ENCODE results near the gene FKBP1B.
A peak's percentile ranks its signal among the peaks of the same experiment; 100 is the strongest.
"Not testable (repeated sequence)": the region's sequence is repeated elsewhere in the genome, so short reads cannot be mapped to it uniquely, and the experiment has no call there.

The FKBP1B gene

GRCh38 chr2:24072259-24072658, 22.7 kb downstream of the FKBP1B start:
- DNase-seq: no peak

GRCh38 chr2:24073816-24074215, 24.3 kb downstream of the FKBP1B start:
- no peak for DNase-seq

DNA sequence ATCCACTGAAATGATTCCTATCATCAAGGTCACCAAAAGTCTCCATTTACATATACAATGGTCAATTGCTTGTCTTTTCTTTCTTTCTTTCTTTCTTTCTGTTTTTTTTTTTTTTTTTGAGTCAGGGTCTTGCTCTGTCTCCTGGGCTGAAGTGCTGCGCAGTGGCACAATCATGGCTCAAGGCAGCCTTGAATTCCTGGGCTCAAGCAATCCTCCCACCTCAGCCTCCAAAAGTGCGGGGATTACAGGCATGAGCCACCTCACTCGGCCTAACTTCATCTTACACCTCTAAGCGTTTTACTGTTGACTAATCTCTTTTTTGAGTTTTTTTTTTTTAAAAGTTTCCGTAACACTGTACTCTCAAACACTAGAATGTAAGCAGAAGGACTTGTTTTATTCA, 25.7 kb downstream of the FKBP1B start:
- no peak for DNase-seq

DNA sequence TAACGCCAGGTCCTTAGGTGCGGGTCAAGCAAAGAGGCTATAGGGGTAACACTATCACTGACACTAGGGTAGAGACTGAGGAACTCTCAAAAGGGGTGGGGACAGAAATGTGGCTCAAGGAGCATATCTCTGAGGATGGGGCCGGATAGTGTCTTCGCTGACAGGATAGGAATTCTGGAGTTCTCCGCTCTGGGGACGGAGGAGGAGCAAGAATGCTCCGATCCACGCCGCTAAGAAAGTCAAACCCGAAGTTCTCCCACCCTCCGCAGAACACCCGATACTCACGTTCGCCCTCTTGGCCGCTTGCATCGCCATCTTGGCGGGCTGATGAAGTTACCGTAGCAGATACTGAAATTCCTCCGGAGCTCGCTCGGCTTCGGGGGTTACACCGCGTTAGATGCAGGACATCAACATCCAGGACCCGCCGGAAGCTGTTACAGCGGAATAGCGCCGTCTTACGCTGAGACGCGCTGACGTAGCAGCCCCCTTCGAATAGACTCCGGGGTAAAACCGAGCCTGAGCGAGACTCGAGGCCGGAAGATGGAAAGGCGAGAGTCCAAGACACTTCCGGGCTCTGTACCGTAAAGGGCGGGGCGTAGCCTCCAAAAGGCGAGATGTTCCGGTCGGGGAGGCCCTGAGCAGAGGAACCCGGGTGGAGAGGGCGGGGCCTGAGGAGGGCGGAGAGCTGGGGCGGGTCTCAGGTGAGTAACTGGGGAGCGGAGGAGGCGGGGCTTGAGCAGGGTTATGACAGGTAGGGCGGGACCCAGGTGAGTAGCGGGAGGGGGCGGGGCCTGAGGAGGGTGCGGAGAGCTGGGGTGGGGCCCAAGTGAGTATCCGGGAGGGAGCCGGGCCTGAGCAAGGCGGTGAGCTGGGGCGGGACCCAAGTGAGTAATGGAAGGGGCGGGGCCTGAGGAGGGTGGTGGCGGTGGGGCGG, 26.6 kb downstream of the FKBP1B start, which contains the start of gene SF3B6:
SF3B6 (minus strand) TSS at position 412 of the 934 bp plus-strand sequence; CDS start at position 315, 97 bp downstream.
- peak; percentile 100 for DNase-seq

DNA sequence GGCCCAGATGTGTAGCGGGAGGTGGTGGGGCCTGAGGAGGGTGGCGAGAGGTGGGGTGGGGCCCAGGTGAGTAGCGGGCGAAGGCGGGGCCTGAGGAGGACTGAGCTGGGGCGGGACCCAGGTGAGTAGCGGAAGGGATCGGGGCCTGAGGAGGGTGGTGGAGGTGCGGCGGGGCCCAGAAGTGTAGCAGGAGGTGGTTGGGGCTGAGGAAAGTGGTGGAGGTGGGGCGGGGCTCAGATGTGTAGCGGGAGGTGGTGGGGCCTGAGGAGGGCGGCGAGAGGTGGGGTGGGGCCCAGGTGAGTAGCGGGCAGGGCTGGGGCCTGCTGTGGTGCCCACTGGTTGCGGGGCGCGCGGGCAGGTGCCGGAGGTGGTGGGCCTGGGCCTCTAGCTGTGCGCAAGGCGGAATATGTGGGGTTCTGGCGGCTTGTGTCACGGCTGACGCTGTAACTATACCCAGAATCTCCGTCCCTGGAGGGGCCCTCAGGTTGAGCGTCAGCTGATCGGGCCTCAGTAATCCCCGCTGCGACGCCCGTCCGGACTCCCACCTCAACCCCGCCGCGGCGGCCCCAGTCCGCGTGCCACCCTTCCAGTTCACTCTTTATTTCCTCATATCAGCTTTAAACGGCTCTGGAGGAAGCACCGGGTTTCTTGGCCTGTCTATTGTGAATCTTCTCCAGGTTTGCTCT, 27.5 kb downstream of the FKBP1B start:
- DNase-seq: no peak

DNA sequence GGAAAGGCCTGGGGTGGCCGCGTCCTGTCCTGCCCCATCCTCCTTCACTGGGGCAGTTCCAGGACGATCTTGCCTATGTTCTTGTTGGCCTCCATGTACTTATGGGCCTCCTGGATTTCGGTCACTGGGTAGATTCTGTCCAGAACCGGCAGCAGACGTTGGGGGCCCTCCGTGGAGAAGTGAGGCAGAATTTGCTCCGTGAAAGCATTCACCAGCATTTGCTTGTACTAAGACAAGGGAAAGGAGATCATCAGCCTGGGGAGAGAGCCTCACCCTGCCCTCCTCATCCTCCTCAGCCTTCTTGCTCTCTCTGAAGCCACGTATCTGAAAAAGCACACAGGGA, 28.0 kb downstream of the FKBP1B start:
- no peak for DNase-seq

DNA sequence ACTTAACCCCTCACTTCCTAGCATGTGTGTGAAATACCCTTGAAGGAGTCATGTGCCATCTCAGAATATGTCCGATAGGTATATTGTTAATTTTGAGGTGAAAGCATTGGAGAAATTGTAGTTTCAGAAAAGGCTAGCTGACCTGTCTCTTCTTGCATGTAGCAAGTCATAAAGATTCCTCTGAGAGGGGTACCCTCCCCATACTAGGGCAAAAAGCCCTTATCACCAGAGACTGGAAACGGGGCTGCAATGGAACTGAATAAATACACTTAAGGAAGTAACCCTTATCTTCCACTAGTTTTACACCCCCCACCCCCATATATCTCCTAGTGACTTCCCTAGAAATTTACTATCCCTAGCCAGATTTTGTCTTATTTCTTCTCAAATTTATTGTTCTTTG, 28.3 kb downstream of the FKBP1B start:
- DNase-seq: no peak

- no peak for DNase-seq
Observed at GRCh38 chr2:24080701-24081100, 31.2 kb downstream of the FKBP1B start.

DNA sequence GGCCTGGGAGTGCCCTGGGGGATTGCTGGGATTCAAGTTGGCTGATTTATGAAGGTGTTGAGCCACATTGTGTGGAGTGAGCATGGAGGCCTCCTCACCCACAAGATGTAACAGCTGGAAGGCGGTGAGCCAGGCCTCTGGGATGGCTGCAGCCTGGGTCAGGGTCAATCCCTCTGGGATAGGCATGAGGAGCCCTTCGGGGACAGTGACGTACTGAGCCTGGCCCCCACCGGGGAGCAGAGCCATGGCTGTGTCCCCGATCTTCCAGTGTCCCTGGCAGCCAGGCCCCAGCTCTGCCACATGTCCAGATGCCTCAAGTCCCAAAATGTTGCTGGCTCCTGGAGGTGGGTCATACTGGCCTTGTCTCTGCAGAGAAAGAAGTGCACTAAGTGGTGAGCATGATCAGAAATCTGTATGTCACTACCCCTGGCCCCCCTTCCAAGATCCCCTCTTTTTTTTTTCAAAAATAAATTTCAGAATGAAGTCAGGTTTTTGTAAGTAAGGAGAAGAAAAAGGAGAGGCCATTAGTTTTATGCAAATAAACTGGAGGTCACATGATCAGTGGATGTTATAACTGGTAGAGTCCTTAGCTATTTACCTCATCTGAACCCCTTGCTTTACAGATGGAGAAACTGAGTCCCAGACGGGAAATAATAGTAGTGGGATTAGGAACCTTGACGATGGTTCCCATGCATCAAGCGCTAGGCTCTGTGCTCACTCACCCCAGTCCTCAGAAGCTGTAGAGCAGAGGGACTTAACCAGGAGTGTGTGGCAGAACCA, 33.4 kb downstream of the FKBP1B start:
- no peak for DNase-seq

DNA sequence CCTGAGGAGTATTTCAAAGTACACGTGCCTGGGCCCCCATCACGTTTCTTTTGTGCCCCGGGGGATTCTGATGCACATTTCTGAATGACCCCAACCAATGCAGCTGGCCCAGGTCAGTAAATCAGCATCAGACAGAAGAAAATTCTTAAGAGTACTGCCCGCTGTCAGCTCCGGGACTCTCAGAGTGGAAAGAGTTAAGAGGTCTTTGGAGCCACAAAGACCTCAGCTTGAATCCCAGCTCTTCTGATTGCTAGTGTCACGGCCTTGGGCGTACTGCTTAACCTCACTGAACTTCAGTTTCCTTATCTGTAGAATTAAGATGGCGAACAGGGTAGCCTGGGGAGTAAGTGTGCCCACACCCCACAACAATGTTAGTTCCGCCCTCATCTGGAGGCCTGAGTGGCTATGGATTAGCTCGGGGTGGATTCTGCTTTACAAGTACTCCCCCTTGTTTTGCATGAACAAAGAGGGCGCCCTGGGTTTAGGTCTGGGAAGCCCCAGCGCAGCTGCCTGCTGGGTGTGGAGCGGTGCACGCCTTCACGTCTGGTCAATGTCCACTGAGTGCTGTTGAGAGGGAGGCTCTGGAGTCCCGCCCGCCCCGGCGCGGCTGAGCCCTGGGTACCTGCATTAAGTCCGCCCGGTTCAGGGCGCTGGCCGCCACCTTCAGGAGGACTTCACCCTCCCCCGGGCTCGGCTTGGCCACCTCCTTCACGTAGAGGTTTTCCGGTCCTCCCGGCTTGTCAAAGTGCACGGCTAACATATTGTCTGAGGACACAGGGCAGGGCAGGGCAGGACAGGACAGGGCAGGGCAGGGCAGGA, 34.2 kb downstream of the FKBP1B start:
- DNase-seq: peak; percentile 71

- peak; percentile 78 for DNase-seq
Observed at GRCh38 chr2:24084386-24085199, 35.1 kb downstream of the FKBP1B start, which contains the start of gene TP53I3. Gene TP53I3 (minus strand): TSS chr2:24084834. CDS start chr2:24084326, 508 bp downstream.

DNA sequence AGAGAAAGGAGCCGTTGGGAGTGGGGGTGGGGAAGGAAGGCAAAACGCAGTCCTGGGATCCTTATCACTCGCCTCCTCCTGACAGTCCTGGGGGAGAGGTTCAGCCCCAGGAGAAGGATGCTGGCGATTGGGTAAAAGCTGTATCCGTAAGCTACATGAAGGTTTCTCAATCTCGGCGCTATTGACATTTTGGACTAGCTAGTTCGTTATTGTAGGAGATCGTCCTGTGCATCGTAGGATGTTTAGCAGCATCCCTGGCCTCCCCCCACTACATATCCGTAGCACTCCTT, 35.6 kb downstream of the FKBP1B start:
- DNase-seq: no peak

DNA sequence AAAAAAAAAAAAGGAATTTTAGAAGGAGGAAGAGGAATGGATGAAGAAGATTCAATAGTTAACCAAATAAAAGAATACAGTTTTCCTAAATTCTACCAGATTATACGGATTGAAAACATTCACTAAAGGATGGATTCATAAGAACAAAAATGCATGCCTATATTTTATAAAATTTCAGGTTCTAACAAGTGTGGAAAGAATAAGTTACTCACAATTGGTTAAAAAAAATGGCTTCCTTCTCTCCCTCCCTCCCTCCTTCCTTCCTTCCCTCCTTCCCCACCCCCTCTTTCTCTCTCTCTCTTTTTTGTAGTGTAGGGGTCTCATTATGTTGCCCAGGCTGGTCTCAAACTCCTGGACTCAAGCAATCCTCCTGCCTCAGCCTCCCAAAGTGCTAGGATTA, 36.7 kb downstream of the FKBP1B start:
- DNase-seq: no peak

DNA sequence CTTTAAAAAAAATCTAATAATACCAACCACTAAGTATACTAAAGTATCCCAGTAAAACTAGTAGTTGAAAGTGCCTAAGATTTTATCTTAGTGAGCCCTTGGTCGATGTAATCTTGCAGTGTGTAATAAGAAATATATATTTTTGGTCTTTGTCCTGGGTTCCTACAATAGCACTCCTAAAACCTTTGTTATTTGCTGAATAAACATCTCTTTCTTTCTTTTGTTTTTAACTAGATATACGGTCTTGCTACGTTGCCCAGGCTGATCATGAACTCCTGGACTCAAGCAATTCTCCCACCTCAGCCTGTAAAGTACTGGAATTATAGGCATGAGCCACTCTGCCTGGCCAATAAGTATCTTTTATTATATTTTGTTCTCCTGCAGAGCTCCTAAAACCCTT, 37.5 kb downstream of the FKBP1B start:
- no peak for DNase-seq

- no peak for DNase-seq
Observed at GRCh38 chr2:24088821-24089359, 39.3 kb downstream of the FKBP1B start.

DNA sequence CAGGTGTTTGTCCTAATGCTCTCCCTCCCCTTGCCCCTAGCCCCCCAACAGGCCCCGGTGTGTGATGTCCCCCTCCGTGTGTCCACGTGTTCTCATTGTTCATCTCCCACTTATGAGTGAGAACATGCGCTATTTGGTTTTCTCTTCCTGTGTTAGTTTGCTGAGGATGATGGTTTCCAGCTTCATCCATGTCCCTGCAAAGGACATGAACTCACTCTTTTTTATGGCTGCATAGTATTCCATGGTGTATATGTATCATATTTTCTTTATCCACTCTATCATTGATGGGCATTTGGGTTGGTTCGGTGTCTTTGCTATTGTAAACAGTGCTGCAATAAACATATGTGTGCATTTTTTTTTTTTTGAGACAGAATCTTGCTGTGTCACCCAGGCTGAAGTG, 43.7 kb downstream of the FKBP1B start:
- DNase-seq: not testable (repeated sequence)

- not testable (repeated sequence) for DNase-seq
Observed at GRCh38 chr2:24095171-24095677, 45.7 kb downstream of the FKBP1B start.

DNA sequence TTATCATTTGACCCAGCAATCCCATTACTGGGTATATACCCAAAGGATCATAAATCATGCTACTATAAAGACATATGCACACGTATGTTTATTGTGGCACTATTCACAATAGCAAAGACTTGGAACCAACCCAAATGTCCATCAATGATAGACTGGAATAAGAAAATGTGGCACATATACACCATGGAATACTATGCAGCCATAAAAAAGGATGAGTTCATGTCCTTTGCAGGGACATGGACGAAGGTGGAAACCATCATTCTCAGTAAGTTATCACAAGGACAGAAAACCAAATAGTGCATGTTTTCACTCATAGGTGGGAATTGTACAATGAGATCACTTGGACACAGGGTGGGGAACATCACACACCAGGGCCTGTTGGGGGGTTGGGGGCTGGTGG, 51.2 kb downstream of the FKBP1B start:
- not testable (repeated sequence) for DNase-seq

GRCh38 chr2:24101992-24102391, 52.5 kb downstream of the FKBP1B start:
- DNase-seq: no peak

DNA sequence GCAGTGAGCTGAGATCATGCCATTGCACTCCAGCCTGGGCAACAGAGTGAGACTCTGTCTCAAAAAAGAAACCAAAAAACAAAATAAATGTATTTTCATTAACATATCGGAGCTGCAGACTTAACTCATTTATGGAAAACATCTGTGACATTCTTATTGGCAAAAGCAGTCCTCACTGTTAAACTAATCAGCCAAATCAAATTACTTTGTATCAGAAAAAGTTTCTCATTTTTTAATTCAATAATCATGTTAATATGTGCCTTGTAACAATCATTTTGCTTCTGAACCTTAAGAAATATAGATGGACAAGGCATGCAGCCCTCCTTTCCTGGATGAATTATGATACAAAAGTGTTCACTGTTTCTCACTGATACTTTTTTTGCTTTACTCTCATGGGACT, 53.1 kb downstream of the FKBP1B start:
- no peak for DNase-seq

DNA sequence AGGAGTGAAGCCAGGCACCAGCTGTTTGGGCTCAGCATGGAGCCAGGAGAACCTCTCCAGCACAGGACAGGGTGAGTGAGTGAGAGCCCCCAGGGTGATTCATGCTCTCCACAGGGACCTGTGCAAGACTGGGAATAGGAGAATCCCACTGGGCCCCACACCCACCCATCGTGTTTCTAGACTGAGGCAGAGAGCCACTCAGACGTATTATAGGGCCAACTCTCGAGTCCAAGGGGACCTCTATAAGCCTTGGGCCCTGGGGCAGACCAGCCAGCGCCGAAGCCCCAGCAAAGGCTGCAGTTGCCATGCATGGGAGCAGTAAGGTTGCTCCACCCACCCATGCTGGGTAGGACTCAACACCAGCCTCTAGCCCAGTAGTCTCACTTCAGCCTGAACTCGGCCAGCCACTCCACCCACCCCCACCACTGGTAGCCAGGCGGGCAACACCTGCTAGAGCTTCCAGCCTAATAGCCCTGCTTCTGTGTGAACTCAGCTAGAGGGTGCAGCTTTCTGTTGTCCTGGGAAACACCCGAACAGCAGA, 54.6 kb downstream of the FKBP1B start:
- DNase-seq: no peak

Data from CD4-positive, alpha-beta T cell treated with Interleukin-15 for 1 hour (primary cell).